ENCODE measurements around the gene HPX. TPM values are rescaled to one million over a fixed set of nuclear protein-coding genes. Genes with fewer than 3 reads are reported as not detected.

The HPX gene
- total RNA-seq, 1 donor from 2014 or later, result 3.8 TPM

DNA sequence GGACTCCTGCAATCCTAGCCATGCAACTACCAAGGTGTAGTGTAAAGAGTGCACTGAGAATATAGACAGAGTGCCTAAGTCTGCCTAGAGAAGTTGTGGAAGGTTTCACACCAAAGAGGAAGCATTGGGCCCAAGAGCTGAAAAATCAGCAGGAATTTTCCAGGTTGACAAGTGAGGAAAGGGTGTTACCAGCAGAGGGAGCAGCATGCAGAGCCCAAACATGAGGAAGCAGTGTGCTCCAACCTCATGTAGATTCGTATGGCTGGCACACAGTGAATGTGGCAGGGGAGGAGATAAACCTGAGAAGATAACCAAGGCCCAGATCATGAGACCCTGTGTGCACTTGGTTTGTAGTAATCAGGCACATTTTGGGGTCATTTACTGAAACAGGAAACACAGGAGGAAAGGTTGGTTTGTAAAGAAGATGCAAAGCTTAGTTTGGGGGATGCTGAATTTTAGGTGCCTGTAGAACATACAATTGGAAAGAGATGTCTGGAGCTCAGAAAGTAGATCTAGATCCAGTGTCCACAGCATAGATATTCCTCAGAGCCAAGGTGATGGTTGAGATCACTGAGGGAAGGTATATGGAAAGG is 1.7 kb downstream of the HPX start:
- no peak for DNase-seq (ENCODE audit: low spot score)
- Mint-ChIP-seq H3K9me3 (ENCODE audit: low read depth) (no peaks in the 10 kb centered on the region), H3K36me3 (ENCODE audit: low read depth) (no peaks in the 10 kb centered on the region), H3K4me3 (ENCODE audit: unreplicated experiment) (no peak overlapping the region), H3K4me1 (ENCODE audit: low read depth) (no peaks in the 10 kb centered on the region), H3K27ac (ENCODE audit: unreplicated experiment) (no peak overlapping the region), H3K27me3 (ENCODE audit: low read depth) (no peaks in the 10 kb centered on the region)
- TF ChIP-seq, protein P1, sequence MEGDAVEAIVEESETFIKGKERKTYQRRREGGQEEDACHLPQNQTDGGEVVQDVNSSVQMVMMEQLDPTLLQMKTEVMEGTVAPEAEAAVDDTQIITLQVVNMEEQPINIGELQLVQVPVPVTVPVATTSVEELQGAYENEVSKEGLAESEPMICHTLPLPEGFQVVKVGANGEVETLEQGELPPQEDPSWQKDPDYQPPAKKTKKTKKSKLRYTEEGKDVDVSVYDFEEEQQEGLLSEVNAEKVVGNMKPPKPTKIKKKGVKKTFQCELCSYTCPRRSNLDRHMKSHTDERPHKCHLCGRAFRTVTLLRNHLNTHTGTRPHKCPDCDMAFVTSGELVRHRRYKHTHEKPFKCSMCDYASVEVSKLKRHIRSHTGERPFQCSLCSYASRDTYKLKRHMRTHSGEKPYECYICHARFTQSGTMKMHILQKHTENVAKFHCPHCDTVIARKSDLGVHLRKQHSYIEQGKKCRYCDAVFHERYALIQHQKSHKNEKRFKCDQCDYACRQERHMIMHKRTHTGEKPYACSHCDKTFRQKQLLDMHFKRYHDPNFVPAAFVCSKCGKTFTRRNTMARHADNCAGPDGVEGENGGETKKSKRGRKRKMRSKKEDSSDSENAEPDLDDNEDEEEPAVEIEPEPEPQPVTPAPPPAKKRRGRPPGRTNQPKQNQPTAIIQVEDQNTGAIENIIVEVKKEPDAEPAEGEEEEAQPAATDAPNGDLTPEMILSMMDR (IDR thresholded peaks at IDR 0.05), result peak; percentile 79

DNA sequence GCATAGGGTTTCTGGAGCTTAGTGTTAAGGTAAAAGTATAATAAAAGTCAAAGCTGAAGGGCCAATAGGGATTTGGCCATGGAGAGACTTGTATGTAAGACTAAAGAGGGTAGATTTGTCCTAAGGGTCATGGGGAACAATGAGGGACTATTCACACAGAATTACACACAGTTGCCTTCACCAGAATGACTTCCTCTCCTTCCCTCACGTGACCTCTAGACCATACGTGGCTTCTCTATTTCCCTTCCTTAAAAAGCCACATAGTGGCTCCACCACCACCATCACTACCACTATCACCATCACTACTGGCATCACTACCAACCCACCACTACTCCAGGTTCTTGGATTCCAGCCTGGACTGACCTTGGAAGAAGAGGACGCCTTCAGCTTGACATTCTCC is 2.8 kb downstream of the HPX start:
- no peak for DNase-seq (ENCODE audit: low spot score)
- no peaks in the 10 kb centered on the region for H3K27me3 Mint-ChIP-seq (ENCODE audit: low read depth)
- H3K4me1 Mint-ChIP-seq (ENCODE audit: low read depth), result no peaks in the 10 kb centered on the region
- no peaks in the 10 kb centered on the region for H3K9me3 Mint-ChIP-seq (ENCODE audit: low read depth)
- H3K27ac Mint-ChIP-seq (ENCODE audit: unreplicated experiment), result no peak overlapping the region
- no peak overlapping the region for H3K4me3 Mint-ChIP-seq (ENCODE audit: unreplicated experiment)
- no peaks in the 10 kb centered on the region for H3K36me3 Mint-ChIP-seq (ENCODE audit: low read depth)
- TF ChIP-seq, protein P1 (IDR thresholded peaks at IDR 0.05), result no peak

DNA sequence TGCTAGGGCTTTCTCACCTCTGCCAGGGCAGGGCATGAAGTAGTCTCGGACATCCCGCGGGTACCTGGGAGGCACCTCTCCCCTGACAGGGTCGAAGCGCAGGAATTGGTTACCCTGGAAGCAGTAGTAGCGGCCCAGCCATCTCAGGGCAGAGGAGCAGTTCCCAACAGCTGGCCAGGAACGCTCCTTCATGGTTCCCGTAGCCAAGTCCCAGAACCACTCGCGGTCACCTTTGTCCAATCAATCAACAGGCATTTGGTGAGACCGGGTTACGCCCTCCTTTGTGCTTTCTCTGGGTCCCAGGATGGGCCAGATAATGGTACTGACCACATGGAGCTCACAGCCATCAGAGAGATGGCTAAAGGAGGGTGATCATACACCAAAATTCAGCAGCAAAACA is 3.4 kb downstream of the HPX start:
- no peak for DNase-seq (ENCODE audit: low spot score)
- Mint-ChIP-seq H3K36me3 (ENCODE audit: low read depth) (no peaks in the 10 kb centered on the region), H3K9me3 (ENCODE audit: low read depth) (no peaks in the 10 kb centered on the region), H3K27ac (ENCODE audit: unreplicated experiment) (no peak overlapping the region), H3K27me3 (ENCODE audit: low read depth) (no peaks in the 10 kb centered on the region), H3K4me1 (ENCODE audit: low read depth) (no peaks in the 10 kb centered on the region), H3K4me3 (ENCODE audit: unreplicated experiment) (no peak overlapping the region)
- TF ChIP-seq, protein P1 (IDR thresholded peaks at IDR 0.05), result no peak

DNA sequence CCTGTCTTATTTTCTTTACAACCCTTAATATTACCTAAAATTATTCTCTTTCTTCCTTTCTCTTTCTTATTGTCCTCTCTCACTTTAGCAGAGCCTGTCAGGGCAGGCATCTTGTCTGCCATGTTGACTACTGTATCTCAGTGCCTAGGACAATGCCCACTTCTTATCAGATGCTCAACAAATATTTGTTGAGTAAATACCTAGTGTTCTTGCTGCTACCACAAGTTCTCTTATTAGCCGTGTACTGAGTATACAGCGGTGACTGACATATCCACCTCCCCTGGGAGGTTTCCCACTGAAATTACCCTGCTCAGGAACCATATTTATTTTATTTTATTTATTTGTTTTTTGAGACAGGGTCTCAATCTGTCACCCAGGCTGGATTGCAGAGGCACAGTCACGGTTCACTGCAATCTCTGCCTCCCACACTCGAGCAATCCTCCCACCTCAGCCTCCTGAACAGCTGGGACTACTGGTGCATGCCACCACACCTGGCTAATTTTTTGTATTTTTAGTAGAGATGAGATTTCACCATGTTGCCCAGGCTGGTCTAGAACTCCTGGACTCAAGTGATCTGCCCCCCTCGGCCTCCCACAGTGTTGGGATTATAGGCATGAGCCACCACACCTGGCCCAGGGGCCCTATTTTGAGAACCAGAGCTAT is 6.7 kb downstream of the HPX start:
- Mint-ChIP-seq H3K36me3 (ENCODE audit: low read depth) (no peaks in the 10 kb centered on the region), H3K9me3 (ENCODE audit: low read depth) (no peaks in the 10 kb centered on the region), H3K4me3 (ENCODE audit: unreplicated experiment) (no peak overlapping the region), H3K4me1 (ENCODE audit: low read depth) (peaks cover 5% of the 10 kb centered on the region), H3K27me3 (ENCODE audit: low read depth) (no peaks in the 10 kb centered on the region), H3K27ac (ENCODE audit: unreplicated experiment) (no peak overlapping the region)
- DNase-seq (ENCODE audit: low spot score), result no peak
- TF ChIP-seq, protein P1 (IDR thresholded peaks at IDR 0.05), result no peak

DNA sequence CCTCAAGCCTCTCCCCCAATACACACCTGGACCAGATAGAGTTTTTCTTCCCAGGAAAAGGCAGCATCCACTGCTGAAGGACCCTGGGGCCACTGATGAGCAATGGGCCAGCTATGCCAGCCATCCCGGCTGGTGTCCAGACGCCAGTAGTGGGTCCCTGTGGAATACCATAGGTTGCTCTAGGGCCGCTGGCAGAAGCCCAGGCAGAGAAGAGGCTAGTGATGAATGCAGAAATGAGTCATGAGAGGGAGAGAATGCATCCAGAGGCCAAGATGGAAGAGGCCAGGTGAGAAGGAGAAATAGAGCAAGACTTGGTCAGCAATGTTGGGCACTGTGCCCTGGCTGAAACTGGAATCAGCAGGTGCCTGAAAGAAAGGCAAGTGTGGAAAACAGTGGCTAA is 8.9 kb downstream of the HPX start:
- H3K9me3 Mint-ChIP-seq (ENCODE audit: low read depth), result no peaks in the 10 kb centered on the region
- no peak for DNase-seq (ENCODE audit: low spot score)
- H3K36me3 Mint-ChIP-seq (ENCODE audit: low read depth), result no peaks in the 10 kb centered on the region
- no peak overlapping the region for H3K27ac Mint-ChIP-seq (ENCODE audit: unreplicated experiment)
- peaks cover 5% of the 10 kb centered on the region for H3K4me1 Mint-ChIP-seq (ENCODE audit: low read depth)
- H3K4me3 Mint-ChIP-seq (ENCODE audit: unreplicated experiment), result no peak overlapping the region
- H3K27me3 Mint-ChIP-seq (ENCODE audit: low read depth), result no peaks in the 10 kb centered on the region
- TF ChIP-seq, protein P1 (IDR thresholded peaks at IDR 0.05), result no peak
